Activated CD4-positive, alpha-beta T cell treated with anti-CD3 and anti-CD28 coated beads, Interleukin-2, amount 50 U/mL, for 48 hours (primary cell): ENCODE results near the gene P2RY11.

ENCODE experiments used
- DNase-seq, 2 experiments: peaks; one replicate each; pipeline ENCODE4 v3.0.0-alpha.2; 2020

The P2RY11 gene

GRCh38 chr19:10111405-10111811, at the start of gene P2RY11:
Gene P2RY11, plus strand, starts transcription at chr19:10111693. Its CDS starts 29 bp downstream, at chr19:10111722.
- DNase-seq = peak; percentile 76 to 82

- no peak for DNase-seq
Observed at GRCh38 chr19:10061717-10062310, 49.7 kb upstream of the P2RY11 start.

- no peak for DNase-seq
Observed at GRCh38 chr19:10068205-10068604, 43.3 kb upstream of the P2RY11 start.

GRCh38 chr19:10069046-10069445, 42.4 kb upstream of the P2RY11 start:
- no peak for DNase-seq

- DNase-seq = no peak
Observed at GRCh38 chr19:10070730-10071446, 40.6 kb upstream of the P2RY11 start.

- peak; percentile 54 to 63 for DNase-seq
Observed at GRCh38 chr19:10074153-10074552, 37.3 kb upstream of the P2RY11 start.

- no peak for DNase-seq
Observed at GRCh38 chr19:10076535-10076934, 35.0 kb upstream of the P2RY11 start.

GRCh38 chr19:10078329-10078728, 33.2 kb upstream of the P2RY11 start:
- DNase-seq = no peak

GRCh38 chr19:10079031-10079453, 32.5 kb upstream of the P2RY11 start:
- no peak for DNase-seq

GRCh38 chr19:10083911-10084310, 27.6 kb upstream of the P2RY11 start:
- DNase-seq = no peak

GRCh38 chr19:10084803-10085202, 26.7 kb upstream of the P2RY11 start:
- DNase-seq = no peak

GRCh38 chr19:10085641-10086590, 25.6 kb upstream of the P2RY11 start, which contains the start of gene SHFL:
Gene SHFL, plus strand, starts transcription at chr19:10086317. Its CDS starts 111 bp downstream, at chr19:10086428.
- DNase-seq = peak; percentile 80 to 85

- DNase-seq = peak in 1 of 2 experiments; percentile 53
Observed at GRCh38 chr19:10086591-10087192, 24.8 kb upstream of the P2RY11 start.

GRCh38 chr19:10087296-10088061, 24.0 kb upstream of the P2RY11 start:
- no peak for DNase-seq

- DNase-seq = no peak
Observed at GRCh38 chr19:10088949-10089554, 22.4 kb upstream of the P2RY11 start.

GRCh38 chr19:10089801-10090375, 21.6 kb upstream of the P2RY11 start:
- no peak for DNase-seq

GRCh38 chr19:10091370-10091687, 20.2 kb upstream of the P2RY11 start:
- no peak for DNase-seq

- no peak for DNase-seq
Observed at GRCh38 chr19:10091895-10092641, 19.4 kb upstream of the P2RY11 start.

- DNase-seq = no peak
Observed at GRCh38 chr19:10092648-10093294, 18.7 kb upstream of the P2RY11 start.
